Measurements from ENCODE around the gene FOXB1.

The FOXB1 gene

DNA sequence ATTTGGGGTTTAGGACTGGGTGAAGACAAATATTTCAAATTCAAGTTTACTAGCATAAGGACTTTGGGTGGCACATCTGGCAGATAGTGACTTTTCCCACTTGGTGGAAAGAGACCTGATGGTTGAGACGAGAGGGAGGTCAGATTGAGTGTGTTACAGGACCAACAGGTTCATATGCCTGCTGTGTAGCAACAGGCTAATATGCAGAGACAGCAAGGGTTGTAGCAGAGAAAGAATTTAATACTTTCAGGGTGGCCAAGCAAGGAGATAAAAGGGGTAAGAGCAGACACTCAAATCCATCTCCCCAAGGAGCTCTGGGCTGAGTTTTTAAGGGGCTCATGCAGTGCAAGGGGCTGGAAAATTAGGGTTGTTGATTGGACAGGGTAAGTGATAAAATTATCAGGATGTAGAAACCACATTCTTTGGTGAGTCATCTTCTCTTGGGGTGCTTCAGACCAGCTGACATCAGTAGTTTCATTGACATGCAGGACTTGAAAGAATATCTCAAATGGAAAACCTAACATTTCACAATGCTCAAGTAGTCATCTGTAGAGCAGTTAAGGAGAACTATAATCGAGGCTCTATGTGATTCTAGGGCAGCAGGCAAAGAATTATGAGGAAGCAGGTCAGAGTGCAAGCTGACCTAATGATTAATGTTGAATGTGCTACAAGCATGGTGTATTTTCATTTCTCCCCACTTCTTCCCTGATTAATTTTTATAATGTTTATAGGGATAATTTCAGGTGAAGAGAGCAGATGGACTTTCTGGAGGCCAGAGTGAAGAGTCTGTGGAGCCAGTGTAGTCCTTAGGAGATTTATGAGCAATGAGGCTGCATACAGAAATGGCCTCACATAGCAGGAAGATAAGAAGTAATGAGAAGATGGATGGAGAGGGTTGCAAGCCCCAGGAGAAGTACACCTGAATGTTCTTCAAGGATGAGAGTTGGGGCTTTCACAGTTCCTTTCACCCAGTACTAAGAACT lies 13.7 kb downstream of the FOXB1 start:
- POLR2A ChIA-PET: interaction anchor here (0.5 kb wide), 1 partner anchor 320 kb away, joined by 3 read pairs; no protein-coding TSS in a partner anchor
- CTCF ChIA-PET: no interaction called here
- TF ChIP-seq, protein P1, sequence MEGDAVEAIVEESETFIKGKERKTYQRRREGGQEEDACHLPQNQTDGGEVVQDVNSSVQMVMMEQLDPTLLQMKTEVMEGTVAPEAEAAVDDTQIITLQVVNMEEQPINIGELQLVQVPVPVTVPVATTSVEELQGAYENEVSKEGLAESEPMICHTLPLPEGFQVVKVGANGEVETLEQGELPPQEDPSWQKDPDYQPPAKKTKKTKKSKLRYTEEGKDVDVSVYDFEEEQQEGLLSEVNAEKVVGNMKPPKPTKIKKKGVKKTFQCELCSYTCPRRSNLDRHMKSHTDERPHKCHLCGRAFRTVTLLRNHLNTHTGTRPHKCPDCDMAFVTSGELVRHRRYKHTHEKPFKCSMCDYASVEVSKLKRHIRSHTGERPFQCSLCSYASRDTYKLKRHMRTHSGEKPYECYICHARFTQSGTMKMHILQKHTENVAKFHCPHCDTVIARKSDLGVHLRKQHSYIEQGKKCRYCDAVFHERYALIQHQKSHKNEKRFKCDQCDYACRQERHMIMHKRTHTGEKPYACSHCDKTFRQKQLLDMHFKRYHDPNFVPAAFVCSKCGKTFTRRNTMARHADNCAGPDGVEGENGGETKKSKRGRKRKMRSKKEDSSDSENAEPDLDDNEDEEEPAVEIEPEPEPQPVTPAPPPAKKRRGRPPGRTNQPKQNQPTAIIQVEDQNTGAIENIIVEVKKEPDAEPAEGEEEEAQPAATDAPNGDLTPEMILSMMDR (IDR thresholded peaks at IDR 0.05; ENCODE audit: insufficient read depth, low read length, missing control alignments): no peak
- no peak for DNase-seq (ENCODE audit: low read depth, low spot score)
- no peak overlapping the region for H3K4me3 ChIP-seq (ENCODE audit: low read depth, low read length)

DNA sequence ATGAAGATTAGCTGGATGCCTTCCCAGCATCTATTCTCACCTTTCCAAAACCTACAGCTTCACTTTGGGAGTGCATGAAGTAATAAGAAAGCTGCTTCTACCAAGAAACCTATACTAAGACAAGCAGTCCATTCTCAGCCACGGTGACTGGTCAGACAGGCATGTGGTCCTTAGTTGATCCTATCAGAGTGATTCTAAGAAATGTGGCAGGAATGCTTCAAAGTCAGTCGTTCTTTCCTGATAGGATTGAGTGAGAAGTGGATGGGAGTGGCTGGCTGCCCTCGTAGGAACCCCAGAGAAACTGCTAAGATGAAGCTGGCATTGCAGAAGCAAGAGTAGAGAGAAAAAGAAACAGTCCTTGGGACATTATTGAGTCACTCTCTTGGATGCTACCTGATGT lies 16.6 kb downstream of the FOXB1 start:
- DNase-seq (ENCODE audit: low read depth, low spot score): no peak
- TF ChIP-seq, protein P1 (IDR thresholded peaks at IDR 0.05; ENCODE audit: insufficient read depth, low read length, missing control alignments): no peak
- ChIA-PET POLR2A (no interaction called here), CTCF (no interaction called here)
- no peak overlapping the region for H3K4me3 ChIP-seq (ENCODE audit: low read depth, low read length)

DNA sequence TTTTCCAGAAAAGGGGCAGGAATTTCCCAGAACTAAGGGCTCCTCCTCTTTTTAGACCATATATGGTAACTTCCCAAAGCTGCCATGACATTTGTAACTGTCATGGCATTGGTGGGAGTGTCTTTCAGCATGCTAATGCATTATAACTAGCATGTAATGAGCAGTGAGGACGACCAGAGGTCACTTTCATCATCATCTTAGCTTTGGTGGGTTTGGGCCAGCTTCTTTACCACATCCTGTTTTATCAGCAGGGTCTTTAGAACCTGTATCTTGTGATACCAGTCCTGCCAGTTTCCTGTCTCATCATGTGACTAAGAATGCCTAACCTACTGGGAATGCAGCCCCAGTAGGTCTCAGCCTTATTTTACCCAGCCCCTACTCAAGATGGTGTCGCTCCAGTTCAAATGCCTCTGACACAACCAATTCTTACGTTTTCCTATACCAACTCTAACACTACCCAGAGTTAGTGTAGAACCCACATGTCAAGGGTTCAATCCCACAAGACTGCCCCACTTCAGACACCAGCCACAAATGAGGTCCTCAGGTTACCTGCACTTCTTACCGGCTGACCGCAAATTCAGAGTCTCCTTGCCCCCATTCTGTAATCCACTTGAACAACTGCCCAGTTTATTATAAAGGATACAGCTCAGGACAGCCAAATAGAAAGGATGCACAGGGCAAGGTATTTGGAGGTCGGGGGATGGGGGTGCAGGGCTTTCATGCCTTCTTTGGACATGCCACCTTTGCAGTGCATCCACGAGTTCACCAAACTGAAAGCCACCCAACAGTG lies 17.7 kb downstream of the FOXB1 start:
- TF ChIP-seq, protein P1 (IDR thresholded peaks at IDR 0.05; ENCODE audit: insufficient read depth, low read length, missing control alignments): no peak
- ChIA-PET POLR2A (no interaction called here), CTCF (no interaction called here)
- DNase-seq (ENCODE audit: low read depth, low spot score): no peak
- no peak overlapping the region for H3K4me3 ChIP-seq (ENCODE audit: low read depth, low read length)

DNA sequence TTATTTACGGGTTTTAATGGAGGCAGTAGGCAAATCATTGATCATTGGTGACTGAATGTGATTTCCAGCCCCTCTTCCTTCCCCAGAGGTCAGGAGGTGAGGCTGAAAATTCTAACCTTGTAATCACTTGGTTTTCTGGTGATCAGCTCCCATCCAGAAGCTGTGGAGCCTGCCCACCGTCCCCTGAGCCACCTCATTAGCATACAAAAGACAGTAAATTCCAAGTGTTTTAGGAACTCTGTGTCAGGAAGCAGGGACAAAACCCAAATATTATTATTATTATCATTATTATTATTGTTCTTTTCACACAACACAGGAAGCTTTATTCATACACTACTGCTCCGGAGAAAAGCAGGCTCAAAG lies 18.2 kb downstream of the FOXB1 start:
- H3K4me3 ChIP-seq (ENCODE audit: low read depth, low read length): no peak overlapping the region
- ChIA-PET CTCF (no interaction called here), POLR2A (no interaction called here)
- TF ChIP-seq, protein P1 (IDR thresholded peaks at IDR 0.05; ENCODE audit: insufficient read depth, low read length, missing control alignments): no peak
- no peak for DNase-seq (ENCODE audit: low read depth, low spot score)

DNA sequence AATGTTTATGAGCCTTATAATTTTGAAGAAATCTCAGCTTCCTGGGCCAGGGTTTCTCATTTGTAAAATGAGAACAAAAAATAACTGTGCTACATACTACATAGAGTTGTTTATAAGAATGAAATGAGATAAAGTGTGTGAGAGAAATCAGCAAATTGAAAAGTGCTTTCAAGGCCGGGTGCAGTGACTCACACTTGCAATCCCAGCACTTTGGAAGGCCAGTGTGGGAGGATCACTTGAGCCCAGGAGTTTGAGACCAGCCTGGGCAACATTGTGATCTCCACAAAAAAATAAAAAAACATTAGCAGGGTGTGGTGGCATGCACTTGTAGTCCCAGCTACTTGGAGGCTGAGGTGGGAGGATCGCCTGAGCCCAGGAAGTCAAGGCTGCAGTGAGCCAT lies 22.4 kb downstream of the FOXB1 start:
- CTCF ChIA-PET: no interaction called here
- POLR2A ChIA-PET: no interaction called here

More for the DNA sequence above, 22.4 kb downstream of the FOXB1 start:
- TF ChIP-seq, protein P1 (IDR thresholded peaks at IDR 0.05; ENCODE audit: insufficient read depth, low read length, missing control alignments): no peak
- no peak for DNase-seq (ENCODE audit: low read depth, low spot score)
- no peak overlapping the region for H3K4me3 ChIP-seq (ENCODE audit: low read depth, low read length)

All from AG04449 (cell line).